ENCODE results near the gene PHF20. TPM values are rescaled to one million over a fixed set of nuclear protein-coding genes. Genes with fewer than 3 reads are reported as not detected.

PHF20 gene
- total RNA-seq, 4 donors from 2014 or later = 28.0 to 51.7 (median 35.2) TPM

- H3K4me3 ChIP-seq (replicated peaks in 1 of 3) = no peak overlapping the region
- no peak for DNase-seq
- H3K9me3 ChIP-seq = no peaks in the 10 kb centered on the region
- intact Hi-C loops (cut with DNase I) = no loop called here
- WGBS, 2 donors = 62 to 79% methylated on average over 1 of the region's 1 CpG
- no peak overlapping the region for H3K27ac ChIP-seq
- H3K36me3 ChIP-seq = peaks cover 84 to 93% of the 10 kb centered on the region in 2 donors
- no peaks in the 10 kb centered on the region for H3K27me3 ChIP-seq
- TF ChIP-seq, protein P1, sequence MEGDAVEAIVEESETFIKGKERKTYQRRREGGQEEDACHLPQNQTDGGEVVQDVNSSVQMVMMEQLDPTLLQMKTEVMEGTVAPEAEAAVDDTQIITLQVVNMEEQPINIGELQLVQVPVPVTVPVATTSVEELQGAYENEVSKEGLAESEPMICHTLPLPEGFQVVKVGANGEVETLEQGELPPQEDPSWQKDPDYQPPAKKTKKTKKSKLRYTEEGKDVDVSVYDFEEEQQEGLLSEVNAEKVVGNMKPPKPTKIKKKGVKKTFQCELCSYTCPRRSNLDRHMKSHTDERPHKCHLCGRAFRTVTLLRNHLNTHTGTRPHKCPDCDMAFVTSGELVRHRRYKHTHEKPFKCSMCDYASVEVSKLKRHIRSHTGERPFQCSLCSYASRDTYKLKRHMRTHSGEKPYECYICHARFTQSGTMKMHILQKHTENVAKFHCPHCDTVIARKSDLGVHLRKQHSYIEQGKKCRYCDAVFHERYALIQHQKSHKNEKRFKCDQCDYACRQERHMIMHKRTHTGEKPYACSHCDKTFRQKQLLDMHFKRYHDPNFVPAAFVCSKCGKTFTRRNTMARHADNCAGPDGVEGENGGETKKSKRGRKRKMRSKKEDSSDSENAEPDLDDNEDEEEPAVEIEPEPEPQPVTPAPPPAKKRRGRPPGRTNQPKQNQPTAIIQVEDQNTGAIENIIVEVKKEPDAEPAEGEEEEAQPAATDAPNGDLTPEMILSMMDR (IDR thresholded peaks at IDR 0.05) = no peak
- TF ChIP-seq POLR2A (IDR thresholded peaks at IDR 0.05) = no peak
- H3K4me1 ChIP-seq = peaks cover 0 to 19% of the 10 kb centered on the region in 2 donors
These were observed 39.2 kb upstream of the PHF20 start for GRCh38 chr20:35732644-35732982.

GRCh38 chr20:35734374-35734773, 37.4 kb upstream of the PHF20 start:
- peaks cover 80 to 93% of the 10 kb centered on the region in 2 donors for H3K36me3 ChIP-seq
- H3K4me3 ChIP-seq (replicated peaks in 1 of 3) = no peak overlapping the region
- H3K27me3 ChIP-seq = no peaks in the 10 kb centered on the region
- TF ChIP-seq, protein P1 (IDR thresholded peaks at IDR 0.05) = no peak
- no peaks in the 10 kb centered on the region for H3K9me3 ChIP-seq
- H3K4me1 ChIP-seq = peaks cover 3 to 27% of the 10 kb centered on the region in 2 donors
- H3K27ac ChIP-seq = no peak overlapping the region
- intact Hi-C loops (cut with DNase I) = no loop called here
- DNase-seq = no peak

DNA sequence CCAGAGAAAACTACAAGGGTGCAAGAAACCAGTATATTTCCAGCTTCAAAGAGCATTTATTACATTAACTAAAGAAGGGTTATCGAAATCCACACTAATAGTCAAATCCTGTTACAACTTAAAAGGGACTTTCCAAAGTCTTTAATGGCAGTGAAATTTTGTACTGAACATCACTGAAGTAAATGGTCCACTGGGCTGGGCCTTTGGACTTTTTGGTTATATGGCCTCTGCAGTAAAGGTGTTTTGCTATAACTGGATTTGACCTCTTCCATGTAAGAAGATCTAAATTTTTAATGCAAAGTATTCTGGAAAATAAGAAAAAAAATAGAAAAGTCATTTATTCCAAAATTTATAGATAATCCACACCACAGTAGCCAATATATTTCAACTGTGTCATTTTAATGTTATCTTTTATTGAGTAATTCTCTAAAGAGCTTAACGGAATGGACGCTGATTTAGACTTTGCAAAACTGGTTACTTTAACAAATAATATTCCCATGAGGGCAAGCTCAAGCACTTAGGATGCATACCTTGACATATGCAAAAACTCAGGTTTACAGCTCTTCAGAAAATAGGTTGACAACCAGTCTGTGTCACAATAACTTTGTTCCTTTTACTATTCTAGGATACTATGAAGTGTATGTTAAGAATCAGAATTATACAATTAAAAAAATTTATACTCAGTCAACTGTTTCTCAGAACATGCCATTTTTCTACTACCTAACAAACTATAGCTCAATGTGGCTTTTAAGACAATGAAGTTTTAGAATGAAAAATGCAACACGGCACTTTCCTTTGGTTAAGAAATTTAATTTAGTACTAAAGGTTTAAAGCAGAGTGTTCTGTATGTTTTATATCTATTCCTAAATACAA, 36.8 kb upstream of the PHF20 start:
- Histone ChIP-seq H3K4me3 (replicated peaks in 1 of 3) (no peak overlapping the region), H3K4me1 (peaks cover 10 to 31% of the 10 kb centered on the region in 2 donors), H3K9me3 (no peaks in the 10 kb centered on the region), H3K27ac (no peak overlapping the region), H3K27me3 (no peaks in the 10 kb centered on the region), H3K36me3 (peaks cover 74 to 91% of the 10 kb centered on the region in 2 donors)
- TF ChIP-seq POLR2A (IDR thresholded peaks at IDR 0.05) = no peak
- TF ChIP-seq, protein P1 (IDR thresholded peaks at IDR 0.05) = no peak
- intact Hi-C loops (cut with DNase I) = no loop called here
- whole genome bisulfite sequencing, 2 donors = 77 to 86% methylated on average over 4 of the region's 4 CpGs
- DNase-seq = no peak

DNA sequence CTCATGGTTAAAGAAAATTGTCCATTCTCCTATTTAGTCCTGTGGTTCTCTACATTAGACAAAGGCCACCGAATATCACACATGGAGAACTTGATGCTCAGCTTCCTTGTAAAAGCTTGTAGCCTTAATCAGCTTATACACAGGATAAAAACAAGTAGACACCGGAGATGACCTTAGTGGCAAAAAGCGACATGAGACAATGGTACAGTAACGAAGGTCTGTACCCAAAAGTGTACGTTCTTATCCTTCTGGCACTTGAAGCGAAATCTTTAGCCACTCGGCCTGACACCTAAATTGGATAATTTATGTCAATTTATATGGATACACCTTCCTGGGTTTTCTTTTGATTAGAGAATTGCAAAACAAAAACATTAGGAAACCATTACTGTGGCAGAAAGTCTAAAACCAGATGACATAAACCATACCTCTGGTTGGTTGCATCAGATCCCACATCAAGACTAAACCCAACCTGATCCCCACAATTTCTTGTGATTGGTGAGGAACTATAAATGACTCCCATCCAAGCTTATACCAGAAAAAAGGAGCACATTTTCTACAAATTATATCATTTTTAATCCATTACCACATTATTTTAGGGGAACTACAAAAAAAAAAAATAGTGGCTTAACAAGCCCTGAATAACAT, 35.9 kb upstream of the PHF20 start:
- H3K27me3 ChIP-seq = no peaks in the 10 kb centered on the region
- peaks cover 69 to 89% of the 10 kb centered on the region in 2 donors for H3K36me3 ChIP-seq
- H3K27ac ChIP-seq = no peak overlapping the region
- no peaks in the 10 kb centered on the region for H3K9me3 ChIP-seq
- TF ChIP-seq POLR2A (IDR thresholded peaks at IDR 0.05) = no peak
- TF ChIP-seq, protein P1 (IDR thresholded peaks at IDR 0.05) = no peak
- DNase-seq = no peak
- 59 to 74% methylated on average over 7 of the region's 7 CpGs for WGBS, 2 donors
- H3K4me1 ChIP-seq = peaks cover 16 to 36% of the 10 kb centered on the region in 2 donors
- intact Hi-C loops (cut with DNase I) = no loop called here
- H3K4me3 ChIP-seq (replicated peaks in 1 of 3) = no peak overlapping the region

GRCh38 chr20:35737865-35738333, 33.9 kb upstream of the PHF20 start:
- Histone ChIP-seq H3K27me3 (no peaks in the 10 kb centered on the region), H3K36me3 (peaks cover 57 to 70% of the 10 kb centered on the region in 2 donors), H3K9me3 (no peaks in the 10 kb centered on the region), H3K4me1 (peaks cover 16 to 36% of the 10 kb centered on the region in 2 donors), H3K4me3 (replicated peaks in 1 of 3) (no peak overlapping the region), H3K27ac (no peak overlapping the region)
- no peak for DNase-seq
- TF ChIP-seq, protein P1 (IDR thresholded peaks at IDR 0.05) = no peak
- TF ChIP-seq POLR2A (IDR thresholded peaks at IDR 0.05) = no peak
- 92 to 94% methylated on average over 15 of the region's 15 CpGs for WGBS, 2 donors
- intact Hi-C loops (cut with DNase I) = no loop called here
